Measurements from ENCODE around the gene CGRRF1. TPM values are rescaled to one million over a fixed set of nuclear protein-coding genes. Genes with fewer than 3 reads are reported as not detected.

The CGRRF1 gene
- total RNA-seq, 1 donor from 2014 or later = 19.1 TPM

- H3K4me1 ChIP-seq = peaks cover 38% of the 10 kb centered on the region
- ATAC-seq (peak; percentile 85 to 92), DNase-seq (peak; percentile 94)
- H3K9me3 ChIP-seq = no peaks in the 10 kb centered on the region
- peak overlapping the region; percentile 99 for H3K27ac ChIP-seq
- intact Hi-C loops (cut with DNase I) = no loop called here
- no peak for TF ChIP-seq CTCF (IDR thresholded peaks at IDR 0.05)
- no peaks in the 10 kb centered on the region for H3K36me3 ChIP-seq
- H3K4me3 ChIP-seq = peak overlapping the region; percentile 79
- no peaks in the 10 kb centered on the region for H3K27me3 ChIP-seq (ENCODE audit: low read depth)
Observed at GRCh38 chr14:54565785-54566409, 56.2 kb downstream of the CGRRF1 start.

GRCh38 chr14:54566410-54567223 lies 56.9 kb downstream of the CGRRF1 start, which contains the start of gene SAMD4A:
SAMD4A (plus strand) TSS chr14:54567128; CDS start chr14:54567917, 789 bp downstream.
- H3K4me1 ChIP-seq = peaks cover 38% of the 10 kb centered on the region
- H3K27me3 ChIP-seq (ENCODE audit: low read depth) = no peaks in the 10 kb centered on the region
- no peaks in the 10 kb centered on the region for H3K9me3 ChIP-seq
- DNase-seq (peak; percentile 87), ATAC-seq (peak; percentile 48 to 50)
- intact Hi-C loops (cut with DNase I) = no loop called here
- peak within 1 kb of the TSS; percentile 79 for H3K4me3 ChIP-seq
- H3K27ac ChIP-seq = peak within 1 kb of the TSS; percentile 99
- H3K36me3 ChIP-seq = no peaks in the 10 kb centered on the region
- no peak for TF ChIP-seq CTCF (IDR thresholded peaks at IDR 0.05)

- H3K27me3 ChIP-seq (ENCODE audit: low read depth) = no peaks in the 10 kb centered on the region
- no peaks in the 10 kb centered on the region for H3K36me3 ChIP-seq
- H3K4me3 ChIP-seq = peak overlapping the region; percentile 79
- intact Hi-C loops (cut with DNase I) = no loop called here
- peaks cover 38% of the 10 kb centered on the region for H3K4me1 ChIP-seq
- no peak for TF ChIP-seq CTCF (IDR thresholded peaks at IDR 0.05)
- H3K27ac ChIP-seq = peak overlapping the region; percentile 99
- DNase-seq = no peak
- ATAC-seq = peak in 1 of 2 donors; percentile 0
- H3K9me3 ChIP-seq = peaks cover 1% of the 10 kb centered on the region
Observed at GRCh38 chr14:54567224-54567638, 57.5 kb downstream of the CGRRF1 start.

- TF ChIP-seq CTCF (IDR thresholded peaks at IDR 0.05) = no peak
- peak overlapping the region; percentile 99 for H3K27ac ChIP-seq
- H3K36me3 ChIP-seq = no peaks in the 10 kb centered on the region
- H3K4me3 ChIP-seq = peak overlapping the region; percentile 79
- DNase-seq (peak; percentile 69), ATAC-seq (peak; percentile 6 to 13)
- intact Hi-C loops (cut with DNase I) = no loop called here
- peaks cover 38% of the 10 kb centered on the region for H3K4me1 ChIP-seq
- H3K27me3 ChIP-seq (ENCODE audit: low read depth) = no peaks in the 10 kb centered on the region
- H3K9me3 ChIP-seq = peaks cover 5% of the 10 kb centered on the region
Observed at GRCh38 chr14:54567639-54568561, 58.2 kb downstream of the CGRRF1 start.

Data from lower lobe of right lung (tissue), 2 donors.